KMS-11 (cell line): ENCODE measurements around the gene NETO2.
"Not testable (repeated sequence)": the region's sequence is repeated elsewhere in the genome, so short reads cannot be mapped to it uniquely, and the experiment has no call there.

Experiments used
- H2AFZ ChIP-seq: fragments of 200-600 bp; sonication (generic); 2 replicates; pipeline ENCODE4 v1.6.1; 2016; ENCODE audit warnings: antibody characterized with exemption, mixed run types, low read depth
- H3K27ac ChIP-seq: fragments of 200-600 bp; sonication (generic); 2 replicates; pipeline ENCODE4 v1.6.1; 2016; ENCODE audit warnings: mild to moderate bottlenecking, mixed run types
- H3K27me3 ChIP-seq: fragments of 200-600 bp; sonication (generic); 2 replicates; pipeline ENCODE4 v1.6.1; 2017; ENCODE audit warnings: mild to moderate bottlenecking, low read depth, mixed run types, moderate library complexity; ENCODE audit not compliant: insufficient read depth
- H3K36me3 ChIP-seq: fragments of 200-600 bp; sonication (generic); 2 replicates; pipeline ENCODE4 v1.6.1; 2017; ENCODE audit warnings: mild to moderate bottlenecking, mixed run types; ENCODE audit not compliant: insufficient read depth
- H3K4me1 ChIP-seq: fragments of 200-600 bp; sonication (generic); 2 replicates; pipeline ENCODE4 v1.6.1; 2016; ENCODE audit warnings: mild to moderate bottlenecking, low read depth, mixed run types; ENCODE audit not compliant: poor library complexity, severe bottlenecking
- H3K4me2 ChIP-seq: fragments of 200-600 bp; sonication (generic); 2 replicates; pipeline ENCODE4 v1.7.0; 2016; ENCODE audit warnings: mild to moderate bottlenecking, mixed run types
- H3K4me3 ChIP-seq: fragments of 200-600 bp; sonication (generic); IDR thresholded peaks from 2 replicates; pipeline ENCODE4 v1.6.1; 2017; ENCODE audit warnings: low read depth, low read length, mixed read lengths; ENCODE audit not compliant: insufficient read depth
- H3K79me2 ChIP-seq: fragments of 200-600 bp; sonication (generic); 2 replicates; pipeline ENCODE4 v1.6.1; 2016; ENCODE audit warnings: low read depth, mixed run types; ENCODE audit not compliant: insufficient read depth
- H3K9ac ChIP-seq: fragments of 200-600 bp; sonication (generic); 2 replicates; pipeline ENCODE4 v1.6.1; 2016; ENCODE audit warnings: mild to moderate bottlenecking, mixed run types
- H4K20me1 ChIP-seq: fragments of 200-600 bp; sonication (generic); 2 replicates; pipeline ENCODE4 v1.6.1; 2016; ENCODE audit warnings: mild to moderate bottlenecking, mixed run types; ENCODE audit not compliant: insufficient read depth
- CTCF ChIP-seq: fragments of 200-600 bp; sonication (generic); conservative IDR thresholded peaks from 2 replicates; pipeline ENCODE4 v1.6.1; 2017; ENCODE audit warnings: low read depth, mild to moderate bottlenecking, antibody characterized with exemption, low read length, moderate library complexity, mixed read lengths

Gene NETO2

DNA sequence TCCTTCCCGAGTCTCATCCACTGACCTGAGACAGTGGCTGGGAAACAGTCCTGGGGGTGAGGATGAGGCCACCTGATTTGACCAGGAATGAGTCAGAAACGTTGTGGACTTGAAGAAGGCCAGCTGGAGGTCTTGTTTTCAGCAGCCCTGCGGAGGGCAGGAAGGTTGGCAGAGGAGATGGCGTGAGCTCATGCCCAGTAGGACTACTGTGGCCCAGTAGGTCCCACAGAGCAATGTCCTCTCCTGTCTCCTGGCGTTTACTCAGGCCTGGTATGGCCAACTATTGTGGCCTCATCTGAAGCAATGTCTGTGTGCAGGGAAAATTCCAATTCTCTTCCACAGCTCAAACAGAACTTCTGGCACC lies 86.1 kb downstream of the NETO2 start:
- TF ChIP-seq CTCF: no peak
- no peak overlapping the region for H3K4me2 ChIP-seq
- no peaks in the 10 kb centered on the region for H3K79me2 ChIP-seq

DNA sequence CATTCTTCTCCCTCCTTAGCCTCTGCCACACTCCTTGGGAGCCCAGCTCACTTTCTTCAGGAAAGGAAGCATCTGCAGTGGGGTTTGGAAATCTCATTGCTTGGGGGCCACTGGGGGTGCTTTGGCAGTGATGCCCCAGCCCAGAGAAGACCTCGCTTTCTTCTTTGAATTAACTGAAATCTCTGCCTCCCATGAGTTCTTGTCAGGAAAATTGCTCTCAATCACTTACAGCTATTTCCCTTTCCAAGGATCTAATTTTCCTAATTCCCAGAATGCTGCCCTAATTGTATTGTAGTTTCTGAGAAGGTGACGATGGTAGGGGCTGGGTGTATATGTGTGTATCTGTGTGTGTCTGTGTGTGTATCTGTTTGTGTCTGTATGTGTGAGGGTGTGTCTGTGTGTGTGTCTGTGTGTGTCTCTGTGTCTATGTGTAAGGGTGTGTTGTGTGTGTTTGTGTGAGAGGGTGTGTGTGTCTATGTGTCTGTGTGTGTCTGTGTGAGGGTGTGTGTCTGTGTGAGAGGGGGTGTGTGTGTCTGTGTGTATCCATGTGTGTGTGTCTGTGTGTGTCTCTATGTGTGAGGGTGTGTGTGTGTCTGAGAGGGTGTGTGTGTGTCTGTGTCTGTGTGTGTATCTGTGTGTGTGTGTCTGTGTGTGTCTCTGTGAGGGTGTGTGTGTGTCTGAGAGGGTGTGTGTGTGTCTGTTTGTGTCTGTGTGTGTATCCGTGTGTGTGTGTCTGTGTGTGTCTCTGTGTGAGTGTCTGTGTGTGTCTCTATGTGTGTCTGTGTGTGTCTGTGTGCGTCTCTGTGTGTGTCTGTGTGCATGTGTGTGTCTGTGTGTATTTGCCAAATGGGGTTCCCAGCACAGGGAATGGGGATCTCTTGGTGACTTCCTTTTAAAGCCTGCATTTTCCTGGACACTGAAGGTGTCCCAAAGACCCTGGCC lies 86.8 kb downstream of the NETO2 start:
- Histone ChIP-seq H3K36me3 (no peaks in the 10 kb centered on the region), H4K20me1 (no peaks in the 10 kb centered on the region), H3K27ac (no peak overlapping the region), H3K4me3 (no peak overlapping the region), H3K4me1 (no peaks in the 10 kb centered on the region), H3K79me2 (no peaks in the 10 kb centered on the region), H3K27me3 (no peaks in the 10 kb centered on the region), H3K4me2 (no peak overlapping the region), H2AFZ (no peak overlapping the region), H3K9ac (no peak overlapping the region)
- TF ChIP-seq CTCF: no peak

More for the DNA sequence above, 86.1 kb downstream of the NETO2 start:
- Histone ChIP-seq H3K27me3 (no peaks in the 10 kb centered on the region), H4K20me1 (no peaks in the 10 kb centered on the region), H2AFZ (no peak overlapping the region), H3K4me1 (no peaks in the 10 kb centered on the region), H3K36me3 (no peaks in the 10 kb centered on the region), H3K27ac (no peak overlapping the region), H3K9ac (no peak overlapping the region), H3K4me3 (no peak overlapping the region)

GRCh38 chr16:47056061-47056460 lies 87.7 kb downstream of the NETO2 start:
- H4K20me1 ChIP-seq, H2AFZ ChIP-seq, H3K27ac ChIP-seq: not testable (repeated sequence)

GRCh38 chr16:47055136-47055885 lies 88.4 kb downstream of the NETO2 start:
- H4K20me1 ChIP-seq: no peaks in the 10 kb centered on the region
- no peaks in the 10 kb centered on the region for H3K4me1 ChIP-seq
- no peaks in the 10 kb centered on the region for H3K79me2 ChIP-seq
- no peak overlapping the region for H3K27ac ChIP-seq
- no peaks in the 10 kb centered on the region for H3K27me3 ChIP-seq
- TF ChIP-seq CTCF: no peak
- no peaks in the 10 kb centered on the region for H3K36me3 ChIP-seq
- no peak overlapping the region for H3K4me3 ChIP-seq
- no peak overlapping the region for H3K4me2 ChIP-seq
- no peak overlapping the region for H3K9ac ChIP-seq
- H2AFZ ChIP-seq: no peak overlapping the region

More at GRCh38 chr16:47056061-47056460, 87.7 kb downstream of the NETO2 start:
- H3K79me2 ChIP-seq, H3K36me3 ChIP-seq, H3K4me1 ChIP-seq, H3K27me3 ChIP-seq, H3K4me3 ChIP-seq, H3K9ac ChIP-seq, H3K4me2 ChIP-seq: not testable (repeated sequence)
